PC-3 (cell line): Measurements from ENCODE around the gene TCF7L1. TPM values are rescaled to one million over a fixed set of nuclear protein-coding genes. Genes with fewer than 3 reads are reported as not detected.

Source experiments
- ATAC-seq: fragments of 200-7000 bp; cut with Tn5 transposase; 2 replicates; pipeline ENCODE4 v1.9.1; 2020; ENCODE audit warnings: mild to moderate bottlenecking, moderate library complexity
- BruUV-seq: library from RNA; stranded (reverse); fragments of 400-500 nt; replicated peaks from 2 replicates; lab custom pipeline; 2021; lab: Mats Ljungman, UMichigan
- CTCF ChIA-PET: fragments of 300-600 bp; sonication (Branson Sonifier 250); formaldehyde crosslinking; loops from one replicate; lab custom pipeline; 2022; ENCODE audit warnings: antibody characterized with exemption; lab: Charles Lee
- POLR2A ChIA-PET: fragments of 300-600 bp; sonication (Branson Sonifier 250); formaldehyde crosslinking; loops from one replicate; lab custom pipeline; 2022; ENCODE audit warnings: antibody characterized with exemption; ENCODE audit not compliant: unreplicated experiment; lab: Charles Lee
- DNase-seq: peaks from one replicate; pipeline ENCODE4 v3.0.0-alpha.2; 2015
- H2AFZ ChIP-seq: fragments of 300-600 bp; sonication (generic); 2 replicates; pipeline ENCODE4 v1.6.0; 2016; ENCODE audit warnings: antibody characterized with exemption, low read length
- H3F3A ChIP-seq: fragments of 300-600 bp; sonication (generic); one replicate; pipeline ENCODE4 v1.6.0; 2017; ENCODE audit warnings: antibody characterized with exemption, low read length, control low read depth, mild to moderate bottlenecking; ENCODE audit not compliant: unreplicated experiment
- H3K27ac ChIP-seq: fragments of 300-600 bp; sonication (generic); 2 replicates; pipeline ENCODE4 v1.5.1; 2016; ENCODE audit warnings: mild to moderate bottlenecking, low read length
- H3K27me3 ChIP-seq: fragments of 300-600 bp; sonication (generic); 2 replicates; pipeline ENCODE4 v1.6.1; 2016; ENCODE audit warnings: low read length, mixed read lengths
- H3K36me3 ChIP-seq: fragments of 300-600 bp; sonication (generic); 2 replicates; pipeline ENCODE4 v1.6.1; 2016; ENCODE audit warnings: low read depth, mixed run types, low read length, mixed read lengths
- H3K4me1 ChIP-seq: fragments of 300-600 bp; sonication (generic); 2 replicates; pipeline ENCODE4 v1.5.1; 2016; ENCODE audit warnings: low read length; ENCODE audit not compliant: insufficient read depth
- H3K4me2 ChIP-seq: fragments of 300-600 bp; sonication (generic); 2 replicates; pipeline ENCODE4 v1.6.0; 2016; ENCODE audit warnings: low read length
- H3K4me3 ChIP-seq: fragments of 300-600 bp; sonication (generic); 2 replicates; pipeline ENCODE4 v1.5.1; 2016; ENCODE audit warnings: mild to moderate bottlenecking, low read length, mixed read lengths
- H3K79me2 ChIP-seq: fragments of 300-600 bp; sonication (generic); 2 replicates; pipeline ENCODE4 v1.6.1; 2017; ENCODE audit warnings: low read length, mixed read lengths
- H3K9ac ChIP-seq: fragments of 300-600 bp; sonication (generic); 2 replicates; pipeline ENCODE4 v1.6.0; 2016; ENCODE audit warnings: mild to moderate bottlenecking, low read length
- H3K9me2 ChIP-seq: fragments of 300-600 bp; sonication (generic); replicated peaks from 2 replicates; pipeline ENCODE4 v1.6.1; 2016; ENCODE audit warnings: mixed run types, low read length, mixed read lengths
- H3K9me3 ChIP-seq: fragments of 300-600 bp; sonication (generic); 2 replicates; pipeline ENCODE4 v1.6.1; 2016; ENCODE audit warnings: low read length, mixed read lengths
- H4K20me1 ChIP-seq: fragments of 300-600 bp; sonication (generic); 2 replicates; pipeline ENCODE4 v1.6.1; 2016; ENCODE audit warnings: low read length, mixed read lengths
- EZH2 ChIP-seq: fragments of 300-600 bp; sonication (generic); IDR thresholded peaks from one replicate; pipeline ENCODE4 v1.6.1; 2017; ENCODE audit warnings: antibody characterized with exemption, mild to moderate bottlenecking, low read length; ENCODE audit not compliant: unreplicated experiment
- EZH2phosphoT487 ChIP-seq: fragments of 300-600 bp; sonication (generic); IDR thresholded peaks from 2 replicates; pipeline ENCODE4 v1.6.1; 2018; ENCODE audit warnings: mild to moderate bottlenecking, antibody characterized with exemption, low read length, borderline replicate concordance
- intact Hi-C: fragments of 100-400 bp; cut with micrococcal nuclease; formaldehyde crosslinking; loops from 2 replicates; pipeline ENCODE4 v1.9.0; 2023
- total RNA-seq: library from RNA; depleted of rRNA; stranded (reverse); fragments of >200 nt; gene quantifications from 2 replicates; pipeline ENCODE4 v1.2.3, GENCODE V29; 2014
- TF ChIP-seq, protein P1 (sequence below): fragments of 300-600 bp; sonication (generic); conservative IDR thresholded peaks from 2 replicates; pipeline ENCODE4 v1.5.1; 2017; ENCODE audit warnings: antibody characterized with exemption, low read depth, mild to moderate bottlenecking, low read length

Gene TCF7L1
- total RNA-seq, 1 experiment from 2014 or later = 1.8 TPM

- Histone ChIP-seq H3K27me3 (no peaks in the 10 kb centered on the region), H3K9me3 (no peaks in the 10 kb centered on the region), H4K20me1 (no peaks in the 10 kb centered on the region), H3K4me3 (no peak overlapping the region), H2AFZ (no peak overlapping the region), H3F3A (no peaks in the 10 kb centered on the region), H3K9ac (no peak overlapping the region), H3K4me1 (no peaks in the 10 kb centered on the region), H3K79me2 (no peaks in the 10 kb centered on the region), H3K36me3 (no peaks in the 10 kb centered on the region), H3K27ac (no peak overlapping the region), H3K9me2 (no peaks in the 10 kb centered on the region), H3K4me2 (no peak overlapping the region)
- no peak for DNase-seq
- ChIA-PET POLR2A (no interaction called here), CTCF (no interaction called here)
- BruUV-seq = no TSS peak
- intact Hi-C loops = no loop called here
- TF ChIP-seq, protein P1, sequence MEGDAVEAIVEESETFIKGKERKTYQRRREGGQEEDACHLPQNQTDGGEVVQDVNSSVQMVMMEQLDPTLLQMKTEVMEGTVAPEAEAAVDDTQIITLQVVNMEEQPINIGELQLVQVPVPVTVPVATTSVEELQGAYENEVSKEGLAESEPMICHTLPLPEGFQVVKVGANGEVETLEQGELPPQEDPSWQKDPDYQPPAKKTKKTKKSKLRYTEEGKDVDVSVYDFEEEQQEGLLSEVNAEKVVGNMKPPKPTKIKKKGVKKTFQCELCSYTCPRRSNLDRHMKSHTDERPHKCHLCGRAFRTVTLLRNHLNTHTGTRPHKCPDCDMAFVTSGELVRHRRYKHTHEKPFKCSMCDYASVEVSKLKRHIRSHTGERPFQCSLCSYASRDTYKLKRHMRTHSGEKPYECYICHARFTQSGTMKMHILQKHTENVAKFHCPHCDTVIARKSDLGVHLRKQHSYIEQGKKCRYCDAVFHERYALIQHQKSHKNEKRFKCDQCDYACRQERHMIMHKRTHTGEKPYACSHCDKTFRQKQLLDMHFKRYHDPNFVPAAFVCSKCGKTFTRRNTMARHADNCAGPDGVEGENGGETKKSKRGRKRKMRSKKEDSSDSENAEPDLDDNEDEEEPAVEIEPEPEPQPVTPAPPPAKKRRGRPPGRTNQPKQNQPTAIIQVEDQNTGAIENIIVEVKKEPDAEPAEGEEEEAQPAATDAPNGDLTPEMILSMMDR = no peak
- TF ChIP-seq EZH2 = no peak
- TF ChIP-seq EZH2phosphoT487 = no peak
- ATAC-seq = no peak
Measured at GRCh38 chr2:85237849-85238565, 104.8 kb downstream of the TCF7L1 start.

DNA sequence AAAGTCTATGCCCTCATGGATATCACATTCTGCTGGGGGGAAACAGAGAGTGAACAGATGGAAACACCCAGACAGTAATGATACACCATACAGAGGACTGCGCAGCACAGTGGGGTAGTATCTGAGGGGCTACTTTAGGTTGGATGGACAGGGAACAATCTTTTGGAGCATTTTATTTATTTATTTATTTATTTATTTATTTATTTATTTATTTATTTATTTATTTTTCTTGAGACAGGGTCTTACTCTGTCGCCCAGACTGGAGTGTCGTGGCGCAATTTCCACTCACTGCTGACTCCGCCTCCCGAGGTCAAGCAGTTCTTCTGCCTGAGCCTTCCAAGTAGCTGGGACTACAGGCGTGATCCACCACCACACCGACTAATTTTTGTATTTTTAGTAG lies 105.4 kb downstream of the TCF7L1 start:
- Histone ChIP-seq H3K79me2 (no peaks in the 10 kb centered on the region), H3K36me3 (no peaks in the 10 kb centered on the region), H2AFZ (no peak overlapping the region), H3K9ac (no peak overlapping the region), H3K9me2 (no peaks in the 10 kb centered on the region), H3K27me3 (no peaks in the 10 kb centered on the region), H3K4me2 (no peak overlapping the region), H4K20me1 (no peaks in the 10 kb centered on the region), H3K27ac (no peak overlapping the region), H3K4me3 (no peak overlapping the region), H3F3A (no peaks in the 10 kb centered on the region), H3K9me3 (no peaks in the 10 kb centered on the region), H3K4me1 (no peaks in the 10 kb centered on the region)
- POLR2A ChIA-PET = no interaction called here
- ATAC-seq (no peak), DNase-seq (no peak)
- CTCF ChIA-PET = no interaction called here
- no TSS peak for BruUV-seq
- TF ChIP-seq EZH2phosphoT487 (no peak), EZH2 (no peak)
- TF ChIP-seq, protein P1 = no peak
- intact Hi-C loops = no loop called here

DNA sequence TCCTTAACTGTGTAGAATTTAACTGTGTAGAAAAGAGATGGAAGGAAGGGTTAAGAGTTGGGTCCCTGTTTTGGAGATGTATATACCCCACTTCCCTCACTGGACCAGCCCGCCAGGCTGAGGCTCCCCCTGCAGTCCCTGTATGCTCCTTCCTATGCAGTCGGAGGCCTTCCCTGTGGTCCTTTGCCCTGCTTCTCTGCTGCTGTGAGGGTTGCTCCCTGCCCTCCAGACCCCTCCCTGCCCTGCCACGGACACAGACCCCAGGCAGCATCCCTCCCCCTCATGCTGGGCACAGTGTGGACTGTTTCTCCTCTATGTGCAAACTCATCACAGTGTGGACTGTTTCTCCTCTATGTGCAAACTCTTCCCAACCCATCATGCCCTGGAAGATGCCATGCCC lies 105.9 kb downstream of the TCF7L1 start:
- ATAC-seq (no peak), DNase-seq (no peak)
- Histone ChIP-seq H3K4me1 (no peaks in the 10 kb centered on the region), H3K9me2 (no peaks in the 10 kb centered on the region), H3K9me3 (no peaks in the 10 kb centered on the region), H3K4me3 (no peak overlapping the region), H3K9ac (no peak overlapping the region), H3K4me2 (no peak overlapping the region), H3K79me2 (no peaks in the 10 kb centered on the region), H3F3A (no peaks in the 10 kb centered on the region), H3K27me3 (no peaks in the 10 kb centered on the region), H4K20me1 (no peaks in the 10 kb centered on the region), H3K27ac (no peak overlapping the region), H2AFZ (no peak overlapping the region), H3K36me3 (no peaks in the 10 kb centered on the region)
- POLR2A ChIA-PET = no interaction called here
- no TSS peak for BruUV-seq
- intact Hi-C loops = no loop called here
- CTCF ChIA-PET = no interaction called here
- TF ChIP-seq EZH2phosphoT487 = no peak
- TF ChIP-seq, protein P1 = no peak
- TF ChIP-seq EZH2 = no peak
